ENCODE results near the gene DOK4. TPM values are rescaled to one million over a fixed set of nuclear protein-coding genes. Genes with fewer than 3 reads are reported as not detected.
"Not testable (repeated sequence)": the region's sequence is repeated elsewhere in the genome, so short reads cannot be mapped to it uniquely, and the experiment has no call there.

DOK4 gene
- total RNA-seq, 1 donor from 2014 or later = 4.4 TPM

DNA sequence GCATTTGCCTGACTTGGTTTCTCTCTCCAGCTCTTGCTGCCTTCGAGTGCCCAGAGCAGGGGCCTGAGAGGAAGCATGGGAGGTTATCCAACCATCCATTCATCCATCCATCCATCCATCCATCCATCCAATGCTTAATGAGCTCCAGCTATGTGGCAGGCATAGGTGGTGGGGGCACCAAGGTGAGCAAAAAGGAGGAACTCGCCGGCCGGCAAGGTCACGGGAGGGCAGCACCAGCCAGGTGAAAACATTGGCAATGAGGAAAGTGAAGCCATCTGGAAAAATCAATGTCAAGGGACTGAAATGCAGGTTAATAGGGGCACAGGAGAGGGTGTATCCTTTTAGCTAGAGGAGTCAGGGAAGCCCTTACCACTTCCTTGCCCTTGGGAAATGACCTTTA is 18.2 kb upstream of the DOK4 start:
- no peaks in the 10 kb centered on the region for H3K9me3 Mint-ChIP-seq
- intact Hi-C loops (cut with micrococcal nuclease) = no loop called here
- peaks cover 10% of the 10 kb centered on the region for H3K4me1 Mint-ChIP-seq (ENCODE audit: low read depth)
- H3K36me3 Mint-ChIP-seq (ENCODE audit: low read depth) = no peaks in the 10 kb centered on the region
- no peak overlapping the region for H3K4me3 Mint-ChIP-seq
- peaks cover 4% of the 10 kb centered on the region for H3K27me3 Mint-ChIP-seq (ENCODE audit: insufficient read depth)
- no peak overlapping the region for H3K27ac Mint-ChIP-seq
- no peak for DNase-seq (ENCODE audit: low spot score)

DNA sequence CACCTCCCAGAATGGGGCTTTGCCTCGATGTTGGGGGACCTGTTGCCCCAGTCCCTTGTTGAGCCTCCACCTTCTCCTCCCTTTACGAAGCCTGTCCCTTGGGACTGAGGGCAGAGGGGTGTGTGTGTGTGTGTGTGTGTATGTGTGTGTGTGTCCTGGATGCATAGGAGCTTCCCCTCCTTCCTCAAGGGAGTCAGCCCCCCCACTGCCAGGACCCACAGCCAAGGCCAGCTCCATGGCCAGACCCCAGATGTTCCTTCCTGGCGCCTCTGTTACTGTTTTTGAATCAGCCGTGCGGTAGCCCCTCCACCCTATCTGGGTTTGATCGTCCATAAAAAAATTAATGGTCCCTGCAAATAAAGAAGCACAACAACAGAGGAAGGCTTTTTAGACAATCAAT is 17.7 kb upstream of the DOK4 start:
- Mint-ChIP-seq H3K27ac (no peak overlapping the region), H3K4me3 (no peak overlapping the region), H3K4me1 (ENCODE audit: low read depth) (peaks cover 10% of the 10 kb centered on the region), H3K9me3 (no peaks in the 10 kb centered on the region), H3K27me3 (ENCODE audit: insufficient read depth) (peaks cover 4% of the 10 kb centered on the region), H3K36me3 (ENCODE audit: low read depth) (no peaks in the 10 kb centered on the region)
- no peak for DNase-seq (ENCODE audit: low spot score)
- intact Hi-C loops (cut with micrococcal nuclease) = no loop called here

DNA sequence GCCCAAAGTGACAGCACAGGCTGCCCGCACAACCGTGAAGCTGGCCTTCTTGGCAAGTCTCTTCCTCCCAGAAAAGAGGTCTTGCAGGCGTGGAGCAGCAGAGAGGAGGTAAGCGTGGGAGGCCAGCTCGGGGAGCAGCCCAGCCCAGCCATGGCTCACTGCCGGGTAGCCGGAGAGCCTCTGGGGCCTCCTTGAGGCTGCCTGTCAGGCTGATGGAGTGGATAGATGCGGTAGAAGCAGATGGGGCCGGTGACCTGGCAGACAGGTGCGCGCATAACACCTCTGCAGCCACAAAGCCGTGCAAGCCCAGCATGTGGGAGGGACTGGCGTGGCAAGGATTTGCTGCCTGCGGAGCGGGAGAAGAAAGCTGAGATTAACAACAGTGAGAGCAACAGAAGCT is 17.1 kb upstream of the DOK4 start:
- intact Hi-C loops (cut with micrococcal nuclease) = no loop called here
- Mint-ChIP-seq H3K36me3 (ENCODE audit: low read depth) (no peaks in the 10 kb centered on the region), H3K27me3 (ENCODE audit: insufficient read depth) (peaks cover 3% of the 10 kb centered on the region), H3K4me3 (no peak overlapping the region), H3K4me1 (ENCODE audit: low read depth) (peaks cover 10% of the 10 kb centered on the region), H3K9me3 (no peaks in the 10 kb centered on the region), H3K27ac (no peak overlapping the region)
- DNase-seq (ENCODE audit: low spot score) = no peak

DNA sequence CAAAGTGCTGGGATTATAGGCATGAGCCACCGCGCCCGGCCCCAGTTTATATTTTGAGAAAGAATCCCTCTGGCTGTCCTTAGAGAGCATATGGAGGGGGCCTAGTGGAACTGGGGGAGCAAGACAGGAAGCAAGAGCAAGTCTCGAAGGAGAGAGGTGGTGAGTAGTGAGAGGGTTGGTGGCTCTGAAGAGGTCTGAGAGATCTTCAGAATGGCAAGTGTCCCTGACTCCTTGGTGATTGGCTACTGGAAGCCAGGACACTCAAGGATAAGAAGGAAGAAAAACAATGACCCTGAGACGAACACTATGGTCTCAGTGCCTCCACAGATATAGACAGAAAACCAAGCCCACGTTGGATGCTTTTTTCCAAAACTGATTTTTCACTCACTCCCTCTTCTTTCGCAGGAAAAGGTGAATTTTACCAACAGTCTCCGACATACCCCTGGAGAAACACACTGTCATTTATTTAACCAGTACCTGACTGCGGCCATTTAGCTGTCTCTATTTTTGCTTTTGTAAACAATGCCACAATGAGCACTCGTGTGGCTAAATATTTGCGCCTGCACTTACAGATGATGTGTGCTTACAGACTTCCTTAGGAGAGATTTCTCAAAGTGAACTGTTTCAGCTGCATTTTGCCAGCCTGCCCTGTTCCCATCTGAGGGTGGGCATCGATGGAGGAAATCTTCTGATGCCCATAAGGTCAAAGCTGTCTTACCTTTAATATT is 15.9 kb upstream of the DOK4 start:
- intact Hi-C loops (cut with micrococcal nuclease) = no loop called here
- no peaks in the 10 kb centered on the region for H3K9me3 Mint-ChIP-seq
- H3K4me3 Mint-ChIP-seq = no peak overlapping the region
- peaks cover 10% of the 10 kb centered on the region for H3K4me1 Mint-ChIP-seq (ENCODE audit: low read depth)
- H3K36me3 Mint-ChIP-seq (ENCODE audit: low read depth) = no peaks in the 10 kb centered on the region
- H3K27me3 Mint-ChIP-seq (ENCODE audit: insufficient read depth) = peaks cover 2% of the 10 kb centered on the region
- H3K27ac Mint-ChIP-seq = no peak overlapping the region
- DNase-seq (ENCODE audit: low spot score) = no peak

DNA sequence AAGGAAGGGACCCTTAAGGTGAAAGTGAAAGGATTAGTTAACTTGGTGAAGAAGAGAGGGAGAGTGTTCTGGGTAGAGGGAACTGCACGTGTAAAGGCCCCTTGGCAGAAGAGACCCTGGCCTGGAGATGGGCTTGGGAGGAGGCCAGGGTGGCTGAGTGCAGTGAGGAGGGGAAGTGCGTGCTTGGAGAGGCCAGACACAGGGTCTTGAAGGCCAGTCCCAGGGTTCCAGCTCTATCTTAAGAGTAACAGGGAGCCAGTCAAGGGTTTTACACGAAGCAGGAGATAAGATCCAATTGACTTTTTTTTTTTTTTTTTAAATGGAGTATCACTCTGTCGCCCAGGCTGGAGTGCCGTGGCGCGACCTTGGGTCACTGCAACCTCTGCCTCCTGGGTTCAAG is 15.2 kb upstream of the DOK4 start:
- H3K27me3 Mint-ChIP-seq (ENCODE audit: insufficient read depth) = peaks cover 2% of the 10 kb centered on the region
- intact Hi-C loops (cut with micrococcal nuclease) = no loop called here
- DNase-seq (ENCODE audit: low spot score) = no peak
- H3K4me1 Mint-ChIP-seq (ENCODE audit: low read depth) = peaks cover 10% of the 10 kb centered on the region
- H3K9me3 Mint-ChIP-seq = no peaks in the 10 kb centered on the region
- H3K27ac Mint-ChIP-seq = peak overlapping the region; percentile 26
- no peak overlapping the region for H3K4me3 Mint-ChIP-seq
- H3K36me3 Mint-ChIP-seq (ENCODE audit: low read depth) = no peaks in the 10 kb centered on the region

DNA sequence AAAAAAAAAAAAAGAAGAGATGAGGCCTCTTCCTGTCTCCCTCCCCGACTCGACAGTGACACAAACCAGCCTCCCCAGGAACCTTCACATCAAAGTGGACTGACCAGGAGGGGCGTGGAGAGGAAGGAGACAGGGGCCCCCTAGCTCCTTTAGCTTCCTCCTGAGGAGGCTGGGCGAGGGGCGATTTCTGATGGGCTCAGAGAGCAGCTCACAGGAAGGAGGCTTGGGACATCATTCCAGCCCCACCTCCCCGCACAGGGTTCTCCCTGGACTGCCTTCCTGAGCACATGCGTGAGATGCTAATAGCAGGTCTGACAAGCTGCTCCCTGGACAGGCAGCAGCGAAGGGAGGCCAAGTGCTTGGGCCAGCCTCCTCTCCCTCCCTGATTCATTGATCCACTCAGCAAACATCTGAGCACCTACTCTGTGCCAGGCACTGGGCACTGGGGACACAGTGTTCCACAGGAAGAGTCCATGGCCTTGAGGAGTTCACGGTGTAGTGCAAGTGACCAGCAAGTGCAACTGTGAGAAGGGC is 14.4 kb upstream of the DOK4 start:
- Mint-ChIP-seq H3K4me1 (ENCODE audit: low read depth) (peaks cover 10% of the 10 kb centered on the region), H3K27ac (peak overlapping the region; percentile 49), H3K4me3 (no peak overlapping the region), H3K9me3 (no peaks in the 10 kb centered on the region), H3K36me3 (ENCODE audit: low read depth) (no peaks in the 10 kb centered on the region), H3K27me3 (ENCODE audit: insufficient read depth) (peaks cover 2% of the 10 kb centered on the region)
- intact Hi-C loops (cut with micrococcal nuclease) = no loop called here
- DNase-seq (ENCODE audit: low spot score) = no peak

DNA sequence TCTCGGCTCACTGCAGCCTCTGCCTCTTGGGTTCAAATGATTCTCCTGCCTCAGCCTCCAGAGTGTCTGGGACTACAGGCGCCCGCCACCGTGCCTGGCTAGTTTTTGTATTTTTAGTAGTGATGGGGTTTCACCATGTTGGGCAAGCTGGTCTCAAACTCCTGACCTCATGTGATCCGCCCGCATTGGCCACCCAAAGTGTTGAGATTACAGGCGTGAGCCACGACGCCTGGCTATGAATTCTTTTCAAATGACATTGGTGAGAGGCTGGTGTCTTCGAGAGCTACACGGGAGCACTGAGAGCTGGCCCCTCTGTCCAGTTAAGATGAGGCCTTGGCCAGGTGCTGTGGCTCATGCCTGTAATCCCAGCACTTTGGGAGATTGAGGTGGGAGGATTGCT is 13.6 kb upstream of the DOK4 start:
- H3K27me3 Mint-ChIP-seq (ENCODE audit: insufficient read depth); H3K36me3 Mint-ChIP-seq (ENCODE audit: low read depth); H3K9me3 Mint-ChIP-seq; intact Hi-C loops (cut with micrococcal nuclease); DNase-seq (ENCODE audit: low spot score); H3K4me3 Mint-ChIP-seq; H3K27ac Mint-ChIP-seq: not testable (repeated sequence)
- H3K4me1 Mint-ChIP-seq (ENCODE audit: low read depth) = peaks cover 10% of the 10 kb centered on the region

DNA sequence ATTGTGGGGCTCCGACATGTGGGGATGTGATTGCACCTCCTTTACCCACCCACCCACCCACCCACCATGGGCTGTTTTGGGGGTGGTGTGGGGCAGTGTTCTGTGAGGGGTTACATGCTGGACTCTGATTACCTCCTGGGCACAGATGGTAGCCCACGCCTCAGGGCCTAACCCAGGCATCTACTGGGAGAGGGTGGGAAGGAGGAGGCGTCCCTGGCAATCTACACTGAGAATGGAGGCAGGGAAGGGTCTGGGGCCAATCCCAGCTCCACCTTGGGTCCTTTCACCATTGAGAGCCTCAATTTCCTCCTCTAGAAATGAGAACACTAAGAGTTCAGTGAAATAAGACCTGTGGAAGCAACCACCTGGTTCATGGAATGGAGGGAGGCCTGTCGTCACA is 11.7 kb upstream of the DOK4 start:
- Mint-ChIP-seq H3K4me3 (no peak overlapping the region), H3K27me3 (ENCODE audit: insufficient read depth) (peaks cover 5% of the 10 kb centered on the region), H3K36me3 (ENCODE audit: low read depth) (no peaks in the 10 kb centered on the region), H3K27ac (no peak overlapping the region), H3K4me1 (ENCODE audit: low read depth) (peaks cover 10% of the 10 kb centered on the region), H3K9me3 (no peaks in the 10 kb centered on the region)
- intact Hi-C loops (cut with micrococcal nuclease) = no loop called here
- DNase-seq (ENCODE audit: low spot score) = no peak

DNA sequence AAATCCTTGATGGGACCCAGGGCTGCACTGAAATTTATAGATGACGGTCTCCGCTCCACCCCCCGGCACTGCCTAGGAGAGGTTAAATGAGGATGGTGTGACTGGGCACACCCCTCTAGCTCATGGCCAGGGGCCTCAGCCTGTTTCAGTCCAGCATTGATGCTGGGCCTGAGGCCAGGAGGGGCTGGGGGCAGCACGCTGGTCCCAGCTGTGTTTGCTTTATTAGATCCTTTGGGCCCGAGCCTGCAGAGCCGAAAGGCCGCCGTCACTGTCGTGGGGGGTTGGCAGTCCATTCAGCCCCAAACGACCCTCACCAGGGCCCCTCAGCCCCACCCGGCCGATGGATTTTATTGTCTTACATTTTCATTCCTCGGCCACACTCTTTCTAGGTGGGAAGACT is 10.8 kb upstream of the DOK4 start:
- intact Hi-C loops (cut with micrococcal nuclease) = no loop called here
- Mint-ChIP-seq H3K27me3 (ENCODE audit: insufficient read depth) (peaks cover 12% of the 10 kb centered on the region), H3K4me1 (ENCODE audit: low read depth) (peaks cover 10% of the 10 kb centered on the region), H3K36me3 (ENCODE audit: low read depth) (no peaks in the 10 kb centered on the region), H3K27ac (no peak overlapping the region), H3K9me3 (no peaks in the 10 kb centered on the region), H3K4me3 (no peak overlapping the region)
- DNase-seq (ENCODE audit: low spot score) = no peak

DNA sequence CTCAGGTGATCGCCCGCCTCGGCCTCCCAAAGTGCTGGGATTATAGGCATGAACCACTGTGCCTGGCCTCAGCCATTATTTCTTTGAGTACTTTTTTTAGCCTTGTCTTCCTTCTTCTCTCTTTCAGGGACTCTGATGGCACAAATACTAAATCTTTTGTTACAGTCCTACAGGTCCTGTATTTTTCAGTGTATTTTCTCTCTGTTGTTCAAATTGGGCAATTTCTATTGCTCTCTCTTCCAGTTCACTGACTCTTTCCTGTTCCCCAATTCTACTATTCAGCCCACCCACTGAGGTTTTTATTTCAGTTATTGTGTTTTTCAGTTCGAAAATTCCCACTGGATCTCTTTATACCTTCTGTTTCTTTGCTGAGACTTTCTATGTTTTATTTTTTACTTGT is 7.5 kb upstream of the DOK4 start:
- Mint-ChIP-seq H3K4me1 (ENCODE audit: low read depth) (no peaks in the 10 kb centered on the region), H3K27ac (no peak overlapping the region), H3K4me3 (no peak overlapping the region), H3K9me3 (no peaks in the 10 kb centered on the region), H3K36me3 (ENCODE audit: low read depth) (no peaks in the 10 kb centered on the region), H3K27me3 (ENCODE audit: insufficient read depth) (peaks cover 26% of the 10 kb centered on the region)
- intact Hi-C loops (cut with micrococcal nuclease) = no loop called here
- no peak for DNase-seq (ENCODE audit: low spot score)

DNA sequence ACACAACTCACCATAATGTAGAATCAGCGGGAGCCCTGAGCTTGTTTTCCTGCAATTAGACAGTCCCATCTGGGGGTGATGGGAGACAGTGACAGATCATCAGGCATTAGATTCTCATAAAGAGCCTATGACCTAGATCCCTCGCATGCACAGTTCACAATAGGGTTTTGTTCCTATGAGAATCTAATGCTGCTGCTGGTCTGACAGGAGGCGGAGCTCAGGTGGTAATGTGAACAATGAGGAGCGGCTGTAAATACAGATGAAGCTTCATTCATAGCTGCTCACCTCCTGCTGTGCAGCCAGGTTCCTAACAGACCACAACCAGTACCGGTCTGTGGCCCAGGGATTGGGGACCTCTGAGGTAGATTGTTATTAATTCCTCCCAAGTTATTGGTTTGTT is 2.9 kb upstream of the DOK4 start:
- Mint-ChIP-seq H3K4me3 (no peak overlapping the region), H3K4me1 (ENCODE audit: low read depth) (peaks cover 20% of the 10 kb centered on the region), H3K27ac (no peak overlapping the region), H3K9me3 (no peaks in the 10 kb centered on the region), H3K27me3 (ENCODE audit: insufficient read depth) (peaks cover 31% of the 10 kb centered on the region), H3K36me3 (ENCODE audit: low read depth) (no peaks in the 10 kb centered on the region)
- no peak for DNase-seq (ENCODE audit: low spot score)
- intact Hi-C loops (cut with micrococcal nuclease) = no loop called here

DNA sequence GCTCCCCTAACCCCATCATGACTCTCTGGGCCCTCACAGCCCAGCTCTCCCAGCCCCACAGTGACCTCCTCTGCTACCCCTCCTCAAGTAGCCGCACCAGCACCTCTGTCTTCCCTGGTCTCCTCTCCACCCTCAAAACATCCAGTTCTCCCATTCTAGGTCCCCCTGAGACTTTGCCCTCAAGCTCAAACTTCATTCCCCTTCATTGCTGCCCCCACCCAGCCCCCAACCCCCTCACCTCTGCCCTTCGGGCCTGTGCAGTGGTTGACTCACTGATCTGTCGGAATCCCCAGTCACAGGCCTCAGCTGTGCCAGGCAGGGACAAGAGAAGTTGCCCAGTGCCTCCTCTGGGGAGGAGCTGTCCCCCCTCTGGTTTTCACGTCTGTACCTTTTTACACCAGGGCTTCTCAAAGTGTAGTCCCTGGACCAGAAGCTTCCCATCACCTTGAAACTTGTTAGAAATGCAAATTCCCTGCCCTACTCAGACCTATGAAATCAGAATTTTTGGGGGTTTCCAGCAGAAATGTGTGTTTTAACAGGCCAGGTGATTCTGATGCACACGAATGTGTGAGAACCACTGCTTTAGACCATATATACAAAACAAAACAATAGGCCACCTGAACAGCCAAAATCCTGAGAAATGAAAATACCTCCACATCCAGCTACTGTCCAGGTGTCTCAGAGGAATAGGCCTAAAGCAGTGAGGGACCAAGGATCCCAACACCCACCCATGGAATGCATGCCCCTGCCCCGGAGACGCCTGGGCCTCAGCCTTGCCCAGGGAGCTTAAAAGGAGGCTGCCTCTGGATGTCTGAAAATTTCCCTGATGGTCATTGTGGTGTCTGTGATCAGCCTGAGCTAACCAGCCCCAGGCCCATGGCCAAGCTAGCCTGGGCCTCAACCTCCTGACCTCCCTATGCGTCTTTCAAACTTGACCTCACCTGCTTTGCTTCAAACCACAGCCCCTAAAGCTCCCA is 853 bp upstream of the DOK4 start:
- no peak for DNase-seq (ENCODE audit: low spot score)
- no peaks in the 10 kb centered on the region for H3K36me3 Mint-ChIP-seq (ENCODE audit: low read depth)
- H3K27me3 Mint-ChIP-seq (ENCODE audit: insufficient read depth) = peaks cover 23% of the 10 kb centered on the region
- H3K4me3 Mint-ChIP-seq = peak overlapping the region; percentile 74
- H3K9me3 Mint-ChIP-seq = no peaks in the 10 kb centered on the region
- peaks cover 20% of the 10 kb centered on the region for H3K4me1 Mint-ChIP-seq (ENCODE audit: low read depth)
- intact Hi-C loops (cut with micrococcal nuclease) = loop anchor here (1.0 kb wide), 3 partner anchors 12 to 50 kb away; partner anchors contain the start of genes CIAPIN1 and COQ9
- peak overlapping the region; percentile 61 for H3K27ac Mint-ChIP-seq
